ENCODE results near the gene CACNA1C.

Gene CACNA1C

GRCh38 chr12:2623472-2623871, 570.7 kb downstream of the CACNA1C start:
- TF ChIP-seq GATA2 (IDR thresholded peaks at IDR 0.05; ENCODE audit: low read depth, low read length) (no peak), GATA3 (IDR thresholded peaks at IDR 0.05; ENCODE audit: low read depth, low read length) (no peak)

- TF ChIP-seq GATA2 (IDR thresholded peaks at IDR 0.05; ENCODE audit: low read depth, low read length) (no peak), GATA3 (IDR thresholded peaks at IDR 0.05; ENCODE audit: low read depth, low read length) (no peak)
These were observed 571.9 kb downstream of the CACNA1C start for GRCh38 chr12:2624543-2625288.

GRCh38 chr12:2625289-2625612, 572.5 kb downstream of the CACNA1C start:
- TF ChIP-seq GATA2 (IDR thresholded peaks at IDR 0.05; ENCODE audit: low read depth, low read length) (no peak), GATA3 (IDR thresholded peaks at IDR 0.05; ENCODE audit: low read depth, low read length) (no peak)

GRCh38 chr12:2627076-2627834, 574.5 kb downstream of the CACNA1C start:
- no peak for TF ChIP-seq GATA3 (IDR thresholded peaks at IDR 0.05; ENCODE audit: low read depth, low read length)
- TF ChIP-seq GATA2 (IDR thresholded peaks at IDR 0.05; ENCODE audit: low read depth, low read length), result no peak

- TF ChIP-seq GATA3 (IDR thresholded peaks at IDR 0.05; ENCODE audit: low read depth, low read length) (no peak), GATA2 (IDR thresholded peaks at IDR 0.05; ENCODE audit: low read depth, low read length) (no peak)
These were observed 575.0 kb downstream of the CACNA1C start for GRCh38 chr12:2627835-2628191.

- no peak for TF ChIP-seq GATA2 (IDR thresholded peaks at IDR 0.05; ENCODE audit: low read depth, low read length)
- TF ChIP-seq GATA3 (IDR thresholded peaks at IDR 0.05; ENCODE audit: low read depth, low read length), result no peak
These were observed 575.6 kb downstream of the CACNA1C start for GRCh38 chr12:2628401-2628800.

GRCh38 chr12:2629051-2629450, 576.3 kb downstream of the CACNA1C start:
- TF ChIP-seq GATA2 (IDR thresholded peaks at IDR 0.05; ENCODE audit: low read depth, low read length) (no peak), GATA3 (IDR thresholded peaks at IDR 0.05; ENCODE audit: low read depth, low read length) (no peak)

- TF ChIP-seq GATA2 (IDR thresholded peaks at IDR 0.05; ENCODE audit: low read depth, low read length) (no peak), GATA3 (IDR thresholded peaks at IDR 0.05; ENCODE audit: low read depth, low read length) (no peak)
These were observed 579.0 kb downstream of the CACNA1C start for GRCh38 chr12:2631653-2632350.

GRCh38 chr12:2633176-2633824, 580.5 kb downstream of the CACNA1C start:
- TF ChIP-seq GATA2 (IDR thresholded peaks at IDR 0.05; ENCODE audit: low read depth, low read length), result no peak
- TF ChIP-seq GATA3 (IDR thresholded peaks at IDR 0.05; ENCODE audit: low read depth, low read length), result no peak

- TF ChIP-seq GATA2 (IDR thresholded peaks at IDR 0.05; ENCODE audit: low read depth, low read length) (no peak), GATA3 (IDR thresholded peaks at IDR 0.05; ENCODE audit: low read depth, low read length) (no peak)
These were observed 581.0 kb downstream of the CACNA1C start for GRCh38 chr12:2633825-2634200.

- TF ChIP-seq GATA2 (IDR thresholded peaks at IDR 0.05; ENCODE audit: low read depth, low read length) (no peak), GATA3 (IDR thresholded peaks at IDR 0.05; ENCODE audit: low read depth, low read length) (no peak)
These were observed 581.7 kb downstream of the CACNA1C start for GRCh38 chr12:2634471-2634870.

- TF ChIP-seq GATA3 (IDR thresholded peaks at IDR 0.05; ENCODE audit: low read depth, low read length) (no peak), GATA2 (IDR thresholded peaks at IDR 0.05; ENCODE audit: low read depth, low read length) (no peak)
These were observed 584.1 kb downstream of the CACNA1C start for GRCh38 chr12:2636741-2637340.

GRCh38 chr12:2637371-2637770, 584.6 kb downstream of the CACNA1C start:
- no peak for TF ChIP-seq GATA3 (IDR thresholded peaks at IDR 0.05; ENCODE audit: low read depth, low read length)
- TF ChIP-seq GATA2 (IDR thresholded peaks at IDR 0.05; ENCODE audit: low read depth, low read length), result no peak
